Esophagus squamous epithelium (tissue), 5 donors: ENCODE measurements around the gene CHAF1B. TPM values are rescaled to one million over a fixed set of nuclear protein-coding genes. Genes with fewer than 3 reads are reported as not detected.
A peak's percentile ranks its signal among the peaks of the same experiment; 100 is the strongest.
"Not testable (repeated sequence)": the region's sequence is repeated elsewhere in the genome, so short reads cannot be mapped to it uniquely, and the experiment has no call there.

ENCODE experiments used
- DNase-seq: peaks from one replicate; lab custom pipeline; 2025; lab: John Stamatoyannopoulos, UW
- H3K27ac ChIP-seq, 4 donors: fragments of 200-600 bp; sonication (generic); one replicate each; pipeline ENCODE4 v1.5.1; 2016 to 2019; ENCODE audit warnings: mild to moderate bottlenecking in 1 of 4
- H3K27me3 ChIP-seq, 4 donors: fragments of 200-600 bp; sonication (generic); 1 replicate in 3 of 4; 2 replicates in 1 of 4; pipeline versions ENCODE4 v1.5.1 to v1.6.0; 2017 to 2021; ENCODE audit warnings: antibody characterized with exemption in 1 of 4
- H3K36me3 ChIP-seq, 3 donors: fragments of 200-600 bp; sonication (generic); one replicate each; pipeline ENCODE4 v1.5.1; 2016 to 2019
- H3K4me1 ChIP-seq, 3 donors: fragments of 200-600 bp; sonication (generic); one replicate each; pipeline ENCODE4 v1.5.1; 2017 to 2019
- H3K4me3 ChIP-seq, 4 donors: fragments of 200-600 bp; sonication (generic); 1 replicate in 3 of 4; 2 replicates in 1 of 4; pipeline ENCODE4 v1.5.1; 2016 to 2019; ENCODE audit warnings: mild to moderate bottlenecking in 2 of 4, moderate library complexity in 1 of 4
- H3K9me3 ChIP-seq, 3 donors: fragments of 200-600 bp; sonication (generic); one replicate each; pipeline ENCODE4 v1.5.1; 2016 to 2019
- POLR2A ChIP-seq, 4 donors: fragments of 450-650 bp; IDR thresholded peaks; one replicate each; pipeline ENCODE4 v1.6.1; 2017; ENCODE audit warnings: antibody characterized with exemption in 4 of 4, mild to moderate bottlenecking in 4 of 4, moderate library complexity in 3 of 4
- WGBS, 2 donors: methylation state at CpG; one replicate each; pipeline ENCODE4 v1.1.5; 2018; 5-methylcytosine and 5-hydroxymethylcytosine counted together
- intact Hi-C: fragments of 100-400 bp; cut with DNase I; formaldehyde crosslinking; loops from one replicate; pipeline ENCODE4 v1.15.0; 2022
- total RNA-seq, 4 donors: library from RNA; depleted of rRNA; stranded (reverse); fragments of >200 nt; gene quantifications; one replicate each; pipeline ENCODE4 v1.1.0, GENCODE V29; 2016
- TF ChIP-seq, protein P1 (sequence below), 6 experiments: fragments of 450-650 bp in 4 of 6; fragments of 200-600 bp in 2 of 6; sonication (generic) in 2 of 6; IDR thresholded peaks; one replicate each; pipeline ENCODE4 v1.5.1; 2016 to 2019; ENCODE audit warnings: antibody characterized with exemption in 6 of 6, mild to moderate bottlenecking in 4 of 6, moderate library complexity in 4 of 6
- donor health status: DM: yes; HTN: yes; CAD: no.

CHAF1B gene
- total RNA-seq, 4 donors from 2014 or later: 2.4 to 6.6 (median 4.3) TPM

DNA sequence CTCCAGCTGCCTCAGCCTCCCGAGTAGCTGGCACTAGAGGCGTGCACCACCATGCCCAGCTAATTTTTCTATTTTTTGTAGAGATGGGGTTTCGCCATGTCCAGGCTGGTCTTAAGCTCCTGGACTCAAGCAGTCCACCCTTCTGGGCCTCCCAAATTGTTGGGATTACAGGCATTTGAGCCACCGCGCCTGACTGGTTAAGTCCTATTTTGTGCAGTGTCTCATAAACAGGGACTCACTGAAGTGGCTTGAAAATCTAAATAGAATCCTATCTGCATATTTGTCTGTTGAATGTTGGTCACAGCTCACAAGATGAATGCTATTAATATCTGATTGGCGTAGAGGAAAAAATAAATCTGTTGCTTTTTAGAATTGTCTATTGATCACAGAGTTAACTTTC is 5.9 kb upstream of the CHAF1B start:
- no peak for TF ChIP-seq POLR2A (IDR thresholded peaks at IDR 0.05)
- TF ChIP-seq, protein P1, sequence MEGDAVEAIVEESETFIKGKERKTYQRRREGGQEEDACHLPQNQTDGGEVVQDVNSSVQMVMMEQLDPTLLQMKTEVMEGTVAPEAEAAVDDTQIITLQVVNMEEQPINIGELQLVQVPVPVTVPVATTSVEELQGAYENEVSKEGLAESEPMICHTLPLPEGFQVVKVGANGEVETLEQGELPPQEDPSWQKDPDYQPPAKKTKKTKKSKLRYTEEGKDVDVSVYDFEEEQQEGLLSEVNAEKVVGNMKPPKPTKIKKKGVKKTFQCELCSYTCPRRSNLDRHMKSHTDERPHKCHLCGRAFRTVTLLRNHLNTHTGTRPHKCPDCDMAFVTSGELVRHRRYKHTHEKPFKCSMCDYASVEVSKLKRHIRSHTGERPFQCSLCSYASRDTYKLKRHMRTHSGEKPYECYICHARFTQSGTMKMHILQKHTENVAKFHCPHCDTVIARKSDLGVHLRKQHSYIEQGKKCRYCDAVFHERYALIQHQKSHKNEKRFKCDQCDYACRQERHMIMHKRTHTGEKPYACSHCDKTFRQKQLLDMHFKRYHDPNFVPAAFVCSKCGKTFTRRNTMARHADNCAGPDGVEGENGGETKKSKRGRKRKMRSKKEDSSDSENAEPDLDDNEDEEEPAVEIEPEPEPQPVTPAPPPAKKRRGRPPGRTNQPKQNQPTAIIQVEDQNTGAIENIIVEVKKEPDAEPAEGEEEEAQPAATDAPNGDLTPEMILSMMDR (IDR thresholded peaks at IDR 0.05): no peak
- Histone ChIP-seq H3K9me3 (no peaks in the 10 kb centered on the region), H3K27me3 (no peaks in the 10 kb centered on the region), H3K27ac (no peak overlapping the region), H3K36me3 (peaks cover 9 to 50% (median 12%) of the 10 kb centered on the region in 3 donors), H3K4me1 (peaks cover 0 to 33% (median 3%) of the 10 kb centered on the region in 3 donors), H3K4me3 (no peak overlapping the region)
- intact Hi-C loops: no loop called here
- DNase-seq: no peak
- WGBS, 2 donors: 97 to 99% methylated on average over 5 to 6 of the region's 6 CpGs

DNA sequence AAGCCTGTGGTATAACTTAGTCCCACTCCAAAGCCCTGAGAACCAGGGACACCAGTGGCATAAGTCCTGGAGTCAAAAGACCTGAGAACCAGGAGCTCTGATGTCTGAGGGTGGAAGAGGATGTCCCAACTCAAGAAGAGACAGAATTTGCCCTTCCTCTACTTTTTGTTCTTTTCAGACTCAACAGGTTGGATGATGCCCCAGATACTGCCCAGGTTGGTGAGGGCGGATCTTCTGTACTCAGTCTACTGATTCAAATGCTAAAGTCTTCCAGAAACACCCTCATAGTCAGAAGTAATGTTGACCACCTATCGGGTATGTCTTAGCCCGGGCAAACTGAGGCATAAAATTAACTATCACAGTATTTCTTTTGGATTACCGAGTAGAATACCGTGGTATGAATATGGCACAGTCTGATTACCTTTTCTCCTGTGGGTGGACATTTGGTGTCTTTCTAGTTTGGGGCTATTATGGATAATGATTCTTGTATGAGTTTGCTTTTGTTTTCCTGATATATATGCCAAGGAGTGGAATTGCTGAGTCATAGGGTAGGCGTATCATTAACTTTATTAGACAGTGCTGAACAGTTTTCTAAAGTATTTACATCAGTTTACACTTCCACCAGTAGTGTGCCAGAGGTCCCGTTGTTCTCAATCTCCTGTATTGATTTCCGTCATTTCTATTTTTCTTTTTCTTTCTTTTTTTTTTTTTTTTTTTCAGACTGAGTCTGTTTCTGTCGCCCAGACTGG is 3.2 kb upstream of the CHAF1B start:
- no peaks in the 10 kb centered on the region for H3K9me3 ChIP-seq
- 69 to 74% methylated on average over 9 of the region's 9 CpGs for WGBS, 2 donors
- no peaks in the 10 kb centered on the region for H3K27me3 ChIP-seq
- intact Hi-C loops: no loop called here
- H3K4me3 ChIP-seq: no peak overlapping the region
- H3K27ac ChIP-seq: no peak overlapping the region
- no peak for DNase-seq
- TF ChIP-seq, protein P1 (IDR thresholded peaks at IDR 0.05): no peak
- no peak for TF ChIP-seq POLR2A (IDR thresholded peaks at IDR 0.05)
- peaks cover 0 to 23% (median 5%) of the 10 kb centered on the region in 3 donors for H3K36me3 ChIP-seq
- H3K4me1 ChIP-seq: peaks cover 0 to 51% (median 10%) of the 10 kb centered on the region in 3 donors

DNA sequence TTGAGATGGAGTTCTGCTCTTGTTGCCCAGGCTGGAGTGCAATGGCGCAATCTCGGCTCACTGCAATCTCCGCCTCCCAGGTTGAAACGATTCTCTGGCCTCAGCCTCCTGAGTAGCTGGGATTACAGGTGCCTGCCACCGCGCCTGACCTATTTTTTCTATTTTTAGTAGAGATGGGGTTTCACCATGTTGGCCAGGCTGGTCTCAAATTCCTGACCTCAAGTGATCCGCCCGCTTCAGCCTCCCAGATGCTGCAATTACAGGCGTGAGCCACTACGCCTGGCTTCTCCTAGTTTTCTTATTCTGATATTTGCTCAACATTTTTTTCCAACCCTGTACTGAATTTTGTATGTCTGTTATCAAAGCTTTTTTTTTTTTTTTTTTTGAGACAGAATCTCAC is 2.5 kb upstream of the CHAF1B start:
- Histone ChIP-seq H3K4me1 (peaks cover 0 to 44% (median 10%) of the 10 kb centered on the region in 3 donors), H3K36me3 (peaks cover 0 to 16% (median 0%) of the 10 kb centered on the region in 3 donors)
- H3K9me3 ChIP-seq, H3K4me3 ChIP-seq, DNase-seq, H3K27ac ChIP-seq, intact Hi-C loops, H3K27me3 ChIP-seq: not testable (repeated sequence)
- whole genome bisulfite sequencing, 2 donors: 92 to 97% methylated on average over 10 of the region's 10 CpGs

DNA sequence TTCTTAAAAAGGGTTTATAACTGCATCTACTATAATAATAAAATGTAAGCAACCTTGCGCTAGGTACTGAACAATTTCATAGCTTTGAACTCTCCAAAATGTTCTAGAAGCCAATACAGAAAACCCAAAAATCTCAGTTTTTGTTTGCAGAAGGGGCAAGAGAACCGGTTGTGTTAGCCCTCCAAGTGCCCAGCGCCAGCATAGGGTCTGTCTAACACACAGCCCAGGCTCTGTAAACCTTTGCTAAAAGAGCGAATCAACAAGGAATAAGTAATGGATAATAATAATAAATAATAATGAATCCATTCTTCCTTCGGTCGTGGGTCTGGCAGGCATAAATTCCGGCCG is 333 bp upstream of the CHAF1B start:
- intact Hi-C loops: no loop called here
- H3K9me3 ChIP-seq: no peaks in the 10 kb centered on the region
- peaks cover 0 to 47% (median 10%) of the 10 kb centered on the region in 3 donors for H3K4me1 ChIP-seq
- no peak for DNase-seq
- 30 to 49% methylated on average over 5 to 8 of the region's 8 CpGs for WGBS, 2 donors
- no peaks in the 10 kb centered on the region for H3K27me3 ChIP-seq
- H3K27ac ChIP-seq: peak overlapping the region in 2 of 4 donors; percentile 80 to 87
- peak overlapping the region; percentile 63 to 86 (median 79) for H3K4me3 ChIP-seq
- H3K36me3 ChIP-seq: no peaks in the 10 kb centered on the region
- no peak for TF ChIP-seq POLR2A (IDR thresholded peaks at IDR 0.05)

DNA sequence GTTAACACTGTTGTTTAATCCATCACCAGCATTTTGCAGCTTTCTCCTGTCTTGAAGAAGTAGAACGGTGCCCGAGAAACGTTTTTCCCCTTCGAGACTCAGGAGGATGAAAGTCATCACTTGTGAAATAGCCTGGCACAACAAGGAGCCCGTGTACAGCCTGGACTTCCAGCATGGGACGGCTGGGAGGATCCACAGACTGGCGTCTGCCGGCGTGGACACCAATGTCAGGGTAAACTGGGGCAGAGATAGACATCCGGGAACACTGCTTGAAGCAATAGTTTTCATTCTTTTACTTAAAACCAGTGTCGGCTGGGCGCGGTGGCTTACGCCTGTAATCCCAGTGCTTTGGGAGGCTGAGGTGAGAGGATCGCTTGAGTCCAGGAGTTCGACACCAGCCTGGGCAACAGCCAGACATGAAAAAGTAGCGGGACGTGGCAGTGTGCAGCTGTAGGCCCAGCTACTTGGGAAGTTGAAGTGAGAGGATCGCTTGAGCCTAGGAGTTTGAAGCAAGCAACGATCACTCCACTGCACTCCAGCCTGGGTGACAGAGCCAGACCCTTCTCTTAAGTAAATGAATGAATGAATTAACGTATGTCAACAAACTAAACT is 945 bp downstream of the CHAF1B start:
- no peak for TF ChIP-seq POLR2A (IDR thresholded peaks at IDR 0.05)
- TF ChIP-seq, protein P1 (IDR thresholded peaks at IDR 0.05): no peak
- intact Hi-C loops: no loop called here
- Histone ChIP-seq H3K27ac (peak overlapping the region; percentile 60 to 87 (median 82)), H3K4me1 (peaks cover 0 to 38% (median 7%) of the 10 kb centered on the region in 3 donors), H3K9me3 (no peaks in the 10 kb centered on the region), H3K27me3 (no peaks in the 10 kb centered on the region), H3K4me3 (peak overlapping the region; percentile 63 to 86 (median 79)), H3K36me3 (no peaks in the 10 kb centered on the region)
- no peak for DNase-seq
- 54 to 76% methylated on average over 13 to 17 of the region's 21 CpGs for WGBS, 2 donors

DNA sequence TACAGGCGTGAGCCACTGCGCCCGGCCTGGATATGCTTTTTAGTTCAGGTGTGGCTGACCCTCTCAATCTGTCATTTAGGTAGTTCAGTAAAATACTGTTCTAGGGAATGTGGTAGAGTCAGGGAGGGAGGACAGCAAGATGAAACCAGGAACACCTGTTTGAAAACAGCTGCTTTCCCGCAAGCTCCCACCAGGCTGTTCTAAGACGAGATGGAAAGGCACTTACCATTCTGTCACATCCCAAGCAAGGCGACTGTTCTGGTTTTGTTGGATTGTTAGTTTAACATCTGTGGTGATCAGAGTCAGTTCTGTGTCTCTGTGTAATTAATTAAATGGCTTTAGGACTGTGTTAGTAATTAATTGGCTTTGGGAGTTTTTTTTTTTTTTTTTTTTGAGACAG is 2.9 kb downstream of the CHAF1B start:
- WGBS, 2 donors: 91 to 99% methylated on average over 4 to 6 of the region's 6 CpGs
- intact Hi-C loops: no loop called here
- no peak overlapping the region for H3K27ac ChIP-seq

More for the DNA sequence above, 2.9 kb downstream of the CHAF1B start:
- peaks cover 0 to 8% (median 0%) of the 10 kb centered on the region in 3 donors for H3K36me3 ChIP-seq
- DNase-seq: no peak
- H3K9me3 ChIP-seq: no peaks in the 10 kb centered on the region
- H3K27me3 ChIP-seq: no peaks in the 10 kb centered on the region
- TF ChIP-seq, protein P1 (IDR thresholded peaks at IDR 0.05): no peak
- TF ChIP-seq POLR2A (IDR thresholded peaks at IDR 0.05): no peak
- no peak overlapping the region for H3K4me3 ChIP-seq
- peaks cover 0 to 26% (median 7%) of the 10 kb centered on the region in 3 donors for H3K4me1 ChIP-seq
